ENCODE measurements around the gene TMEM132D.

DNA sequence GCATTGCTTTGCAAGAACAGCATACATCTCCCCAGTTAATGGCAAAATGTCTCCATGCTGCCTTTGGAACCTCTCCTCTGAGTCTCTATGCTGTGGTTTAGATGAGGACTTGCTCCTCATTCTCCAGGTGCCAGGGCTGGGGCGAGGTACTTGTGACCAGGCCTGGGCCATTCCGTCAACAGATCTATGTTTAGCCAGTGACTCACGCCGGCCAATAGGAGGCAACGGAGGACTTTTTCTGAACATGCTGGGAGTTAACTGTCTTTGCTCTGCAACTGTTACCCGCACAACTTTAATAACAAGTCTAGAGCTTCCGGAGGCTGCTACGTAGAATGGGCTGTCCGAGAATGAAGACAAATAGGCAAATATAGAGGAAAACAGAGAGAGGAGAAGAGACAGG, 836.3 kb downstream of the TMEM132D start:
- no peak for TF ChIP-seq EZH2 (IDR thresholded peaks at IDR 0.05; ENCODE audit: insufficient read depth, low read length)
- TF ChIP-seq, protein P1, sequence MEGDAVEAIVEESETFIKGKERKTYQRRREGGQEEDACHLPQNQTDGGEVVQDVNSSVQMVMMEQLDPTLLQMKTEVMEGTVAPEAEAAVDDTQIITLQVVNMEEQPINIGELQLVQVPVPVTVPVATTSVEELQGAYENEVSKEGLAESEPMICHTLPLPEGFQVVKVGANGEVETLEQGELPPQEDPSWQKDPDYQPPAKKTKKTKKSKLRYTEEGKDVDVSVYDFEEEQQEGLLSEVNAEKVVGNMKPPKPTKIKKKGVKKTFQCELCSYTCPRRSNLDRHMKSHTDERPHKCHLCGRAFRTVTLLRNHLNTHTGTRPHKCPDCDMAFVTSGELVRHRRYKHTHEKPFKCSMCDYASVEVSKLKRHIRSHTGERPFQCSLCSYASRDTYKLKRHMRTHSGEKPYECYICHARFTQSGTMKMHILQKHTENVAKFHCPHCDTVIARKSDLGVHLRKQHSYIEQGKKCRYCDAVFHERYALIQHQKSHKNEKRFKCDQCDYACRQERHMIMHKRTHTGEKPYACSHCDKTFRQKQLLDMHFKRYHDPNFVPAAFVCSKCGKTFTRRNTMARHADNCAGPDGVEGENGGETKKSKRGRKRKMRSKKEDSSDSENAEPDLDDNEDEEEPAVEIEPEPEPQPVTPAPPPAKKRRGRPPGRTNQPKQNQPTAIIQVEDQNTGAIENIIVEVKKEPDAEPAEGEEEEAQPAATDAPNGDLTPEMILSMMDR (IDR thresholded peaks at IDR 0.05; ENCODE audit: insufficient read depth, low read depth, low read length): no peak

Data from astrocyte (in vitro differentiated cells and primary cell).